ENCODE data around the gene SLC39A11. TPM values are rescaled to one million over a fixed set of nuclear protein-coding genes. Genes with fewer than 3 reads are reported as not detected.

Gene SLC39A11
- total RNA-seq, 1 experiment from 2014 or later, result 15.2 TPM

DNA sequence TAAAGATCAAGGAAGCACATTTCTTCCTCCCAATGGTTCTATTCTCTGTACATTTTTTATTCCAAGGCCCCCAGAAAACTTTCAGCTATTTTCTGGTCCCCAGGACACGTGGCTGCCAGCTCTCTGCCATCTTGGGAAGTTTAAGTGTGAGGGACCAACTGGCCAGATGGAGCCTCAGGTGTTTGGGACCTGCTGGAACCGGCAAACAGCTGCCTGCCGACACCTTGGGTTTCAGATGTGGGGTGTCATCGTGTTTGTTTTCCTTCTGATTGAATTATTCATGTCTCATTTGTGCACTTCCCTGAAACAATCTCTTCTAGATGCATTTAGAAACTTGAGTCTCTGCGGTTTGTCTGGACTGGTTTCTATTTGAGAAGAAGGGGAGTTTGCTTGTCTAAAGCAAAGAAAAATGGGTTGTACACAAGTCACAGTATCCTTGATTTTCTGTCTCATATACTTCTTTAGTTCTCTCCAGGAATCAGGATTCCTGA, 386.5 kb downstream of the SLC39A11 start:
- H3K27me3 ChIP-seq (ENCODE audit: insufficient read depth, low read length), result no peaks in the 10 kb centered on the region; the same call in 1 of the 2 replicates

More for the DNA sequence above, 386.5 kb downstream of the SLC39A11 start:
- peaks cover 4% of the 10 kb centered on the region for H3K27me3 Mint-ChIP-seq (ENCODE audit: low read depth)
- H3K18ac ChIP-seq (ENCODE audit: insufficient read length, low read depth, low read length), result no peak overlapping the region
- H2BK5ac ChIP-seq (ENCODE audit: insufficient read length, low read length), result no peak overlapping the region
- DNase-seq, result no peak
- no peaks in the 10 kb centered on the region for H4K20me1 ChIP-seq (ENCODE audit: control insufficient read depth, insufficient read depth, insufficient read length)
- no peak overlapping the region for H2AFZ ChIP-seq (ENCODE audit: low read length)
- no peak overlapping the region for H3K23ac ChIP-seq (ENCODE audit: insufficient read length, low read depth, low read length)
- H3K4me2 ChIP-seq (ENCODE audit: insufficient read depth, insufficient read length, low read length), result no peak overlapping the region
- H2BK120ac ChIP-seq (ENCODE audit: low read depth, low read length, poor library complexity, severe bottlenecking), result no peak overlapping the region
- no peak overlapping the region for H2AK5ac ChIP-seq (ENCODE audit: insufficient read length, low read length)
- H3K36me3 Mint-ChIP-seq (ENCODE audit: insufficient read depth in 1 of 3, low read depth in 3 of 3), result peaks cover 0 to 4% (median 3%) of the 10 kb centered on the region in 3 experiments; a peak in 4 of 7 replicates
- H3K9ac ChIP-seq (ENCODE audit: extremely low read depth, insufficient read length, low read length), result no peak overlapping the region
- no peaks in the 10 kb centered on the region for H3K4me1 ChIP-seq (ENCODE audit: insufficient read depth, low read length)
- no peak overlapping the region for H2BK12ac ChIP-seq (ENCODE audit: insufficient read length, low read depth, low read length)
- H4K5ac ChIP-seq (ENCODE audit: insufficient read length, low read depth, low read length), result no peak overlapping the region
- peaks cover under 1 to 1% of the 10 kb centered on the region in 2 experiments; a peak in 4 of 5 replicates for H3K9me3 Mint-ChIP-seq
- H3K56ac ChIP-seq (ENCODE audit: insufficient read length, low read depth, low read length), result no peak overlapping the region
- H3K27ac ChIP-seq (ENCODE audit: insufficient read length, low read depth, low read length), result no peak overlapping the region
- H3K79me1 ChIP-seq (ENCODE audit: insufficient read depth, low read depth, low read length, poor library complexity, severe bottlenecking), result no peaks in the 10 kb centered on the region
- no peaks in the 10 kb centered on the region for H3K79me2 ChIP-seq (ENCODE audit: insufficient read depth, low read length)
- H4K8ac ChIP-seq (replicated peaks; ENCODE audit: insufficient read length, low read depth, low read length), result no peak overlapping the region
- TF ChIP-seq, protein P1, sequence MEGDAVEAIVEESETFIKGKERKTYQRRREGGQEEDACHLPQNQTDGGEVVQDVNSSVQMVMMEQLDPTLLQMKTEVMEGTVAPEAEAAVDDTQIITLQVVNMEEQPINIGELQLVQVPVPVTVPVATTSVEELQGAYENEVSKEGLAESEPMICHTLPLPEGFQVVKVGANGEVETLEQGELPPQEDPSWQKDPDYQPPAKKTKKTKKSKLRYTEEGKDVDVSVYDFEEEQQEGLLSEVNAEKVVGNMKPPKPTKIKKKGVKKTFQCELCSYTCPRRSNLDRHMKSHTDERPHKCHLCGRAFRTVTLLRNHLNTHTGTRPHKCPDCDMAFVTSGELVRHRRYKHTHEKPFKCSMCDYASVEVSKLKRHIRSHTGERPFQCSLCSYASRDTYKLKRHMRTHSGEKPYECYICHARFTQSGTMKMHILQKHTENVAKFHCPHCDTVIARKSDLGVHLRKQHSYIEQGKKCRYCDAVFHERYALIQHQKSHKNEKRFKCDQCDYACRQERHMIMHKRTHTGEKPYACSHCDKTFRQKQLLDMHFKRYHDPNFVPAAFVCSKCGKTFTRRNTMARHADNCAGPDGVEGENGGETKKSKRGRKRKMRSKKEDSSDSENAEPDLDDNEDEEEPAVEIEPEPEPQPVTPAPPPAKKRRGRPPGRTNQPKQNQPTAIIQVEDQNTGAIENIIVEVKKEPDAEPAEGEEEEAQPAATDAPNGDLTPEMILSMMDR (conservative IDR thresholded peaks at IDR 0.05), result no peak
- H3K4me3 Mint-ChIP-seq, result no peak overlapping the region
- H2BK15ac ChIP-seq (ENCODE audit: low read depth, low read length), result no peak overlapping the region
- no peak overlapping the region for H3T11ph ChIP-seq (ENCODE audit: low read length)
- H2BK20ac ChIP-seq (ENCODE audit: low read depth, low read length, poor library complexity, severe bottlenecking), result no peak overlapping the region
- no peak overlapping the region for H3K14ac ChIP-seq (ENCODE audit: insufficient read depth, low read length)
- no peaks in the 10 kb centered on the region for H3K4me1 Mint-ChIP-seq
- H3K4ac ChIP-seq (ENCODE audit: low read depth, low read length), result no peak overlapping the region
- WGBS (ENCODE audit: extremely low coverage, insufficient read length, low lambda C conversion rate), result no CpG with 5 or more reads among the region's 5 CpGs
- no peak overlapping the region for H4K91ac ChIP-seq (ENCODE audit: insufficient read length, low read depth, low read length)
- no peak overlapping the region for H3K27ac Mint-ChIP-seq
- no peaks in the 10 kb centered on the region for H3K9me3 ChIP-seq (ENCODE audit: control insufficient read depth, low read depth, low read length)
- no peaks in the 10 kb centered on the region for H3K23me2 ChIP-seq (ENCODE audit: insufficient read length, low read depth, low read length, poor library complexity, severe bottlenecking)
